PFSK-1 (cell line): ENCODE data around the gene SNX13.

Experiments
- FOXP2 ChIP-seq: optimal IDR thresholded peaks from 2 replicates; pipeline ENCODE3; 2011; ENCODE audit warnings: borderline replicate concordance, control low read depth, inconsistent platforms; ENCODE audit not compliant: insufficient read depth; ENCODE audit errors: extremely low read length, extremely low read depth
- POLR2AphosphoS5 ChIP-seq: IDR thresholded peaks from 2 replicates; pipeline ENCODE4 v1.6.1; 2012; ENCODE audit warnings: low read depth, mild to moderate bottlenecking, control low read depth, low read length, moderate library complexity
- REST ChIP-seq, 2 experiments: IDR thresholded peaks; 2 replicates each; pipeline versions ENCODE4 v1.6.1 to v1.8.0; 2011 to 2012; ENCODE audit warnings: low read depth in 2 of 2, low read length in 2 of 2, control low read depth in 1 of 2, inconsistent platforms in 1 of 2, mild to moderate bottlenecking in 1 of 2, moderate library complexity in 1 of 2; ENCODE audit not compliant: insufficient read depth in 1 of 2
- SIN3A ChIP-seq: IDR thresholded peaks from 2 replicates; pipeline ENCODE4 v1.6.1; 2012; ENCODE audit warnings: mild to moderate bottlenecking, low read length, moderate library complexity, borderline replicate concordance; ENCODE audit not compliant: insufficient read depth
- TAF1 ChIP-seq: IDR thresholded peaks from 2 replicates; pipeline ENCODE4 v1.6.1; 2012; ENCODE audit warnings: low read length, control low read depth, borderline replicate concordance; ENCODE audit not compliant: insufficient read depth

The SNX13 gene

GRCh38 chr7:17986851-17987250 lies 46.6 kb upstream of the SNX13 start:
- no peak for TF ChIP-seq REST (IDR thresholded peaks at IDR 0.05; ENCODE audit: insufficient read depth in 1 of 2, low read depth in 2 of 2, low read length in 2 of 2)
- TF ChIP-seq FOXP2, result no peak
- no peak for TF ChIP-seq TAF1
- TF ChIP-seq POLR2AphosphoS5, result no peak
- TF ChIP-seq SIN3A, result no peak

- TF ChIP-seq TAF1, result no peak
- TF ChIP-seq SIN3A, result no peak
- no peak for TF ChIP-seq FOXP2
- TF ChIP-seq POLR2AphosphoS5, result no peak
- no peak for TF ChIP-seq REST (IDR thresholded peaks at IDR 0.05; ENCODE audit: insufficient read depth in 1 of 2, low read depth in 2 of 2, low read length in 2 of 2)
These were observed 45.4 kb upstream of the SNX13 start for GRCh38 chr7:17985473-17986239.

- TF ChIP-seq REST (IDR thresholded peaks at IDR 0.05; ENCODE audit: insufficient read depth in 1 of 2, low read depth in 2 of 2, low read length in 2 of 2) (no peak), SIN3A (no peak), POLR2AphosphoS5 (no peak), TAF1 (no peak), FOXP2 (no peak)
These were observed 44.0 kb upstream of the SNX13 start for GRCh38 chr7:17984288-17984687.

DNA sequence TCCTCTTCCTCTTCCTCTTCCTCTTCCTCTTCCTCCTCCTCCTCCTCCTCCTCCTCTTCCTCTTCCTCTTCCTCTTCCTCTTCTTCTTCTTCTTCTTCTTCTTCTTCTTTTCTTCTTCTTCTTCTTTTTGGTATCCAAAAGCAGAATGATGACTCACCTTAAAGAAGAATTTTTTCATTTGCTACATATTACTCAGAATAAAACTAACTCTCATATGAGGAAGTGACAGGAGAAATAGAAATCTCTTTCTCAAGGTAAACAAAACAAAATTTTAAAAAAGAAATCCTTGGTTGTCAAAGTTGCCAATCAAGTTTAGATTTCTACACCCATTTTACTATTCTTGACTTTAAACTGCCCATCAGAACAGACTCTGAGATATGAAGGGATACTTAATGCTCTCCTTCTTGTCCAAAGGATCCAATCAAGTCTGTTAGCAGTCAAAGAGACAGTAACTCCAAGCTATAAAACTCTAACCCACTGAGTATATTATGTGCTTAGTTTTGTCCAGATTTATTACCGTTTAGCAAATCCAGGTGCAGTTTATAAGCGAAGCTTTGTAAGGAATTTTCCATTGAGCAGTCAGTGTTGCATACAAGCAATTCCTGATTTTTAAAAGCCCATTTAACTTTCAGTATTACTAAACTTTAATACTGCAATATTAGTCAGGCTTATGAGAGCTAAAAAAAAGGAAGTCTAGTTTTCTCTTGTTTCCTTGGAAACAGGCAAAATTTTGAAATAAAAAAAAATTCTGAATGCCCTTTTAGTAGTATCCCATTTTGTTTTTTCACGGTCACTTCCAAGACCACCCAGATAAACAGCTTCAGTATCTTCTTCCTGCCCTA lies 43.1 kb upstream of the SNX13 start:
- TF ChIP-seq TAF1, result no peak
- TF ChIP-seq FOXP2, result no peak
- TF ChIP-seq POLR2AphosphoS5, result no peak
- no peak for TF ChIP-seq SIN3A
- no peak for TF ChIP-seq REST (IDR thresholded peaks at IDR 0.05; ENCODE audit: insufficient read depth in 1 of 2, low read depth in 2 of 2, low read length in 2 of 2)
